K562 (cell line): ENCODE results near the gene LHB. TPM values are rescaled to one million over a fixed set of nuclear protein-coding genes. Genes with fewer than 3 reads are reported as not detected.

ENCODE experiments used
- BCLAF1 ChIP-seq, 2 experiments: fragments of 450-650 bp in 1 of 2; IDR thresholded peaks; 2 replicates each; pipeline ENCODE4 v1.6.1; 2011 to 2017; ENCODE audit warnings: low read depth in 2 of 2, antibody characterized with exemption in 1 of 2, borderline replicate concordance in 1 of 2, low read length in 1 of 2, mild to moderate bottlenecking in 1 of 2, mixed read lengths in 1 of 2; ENCODE audit not compliant: control insufficient read depth in 1 of 2
- CREM ChIP-seq: IDR thresholded peaks from 2 replicates; pipeline ENCODE4 v1.6.1; 2014; ENCODE audit warnings: antibody characterized with exemption, low read depth
- ELF1 ChIP-seq: fragments of 200-800 bp; sonication (Bioruptor generic); IDR thresholded peaks from 2 replicates; pipeline ENCODE4 v1.6.1; 2016; ENCODE audit warnings: missing genetic modification characterization, missing compliant biosample characterization
- ETV5 ChIP-seq: sonication (generic); formaldehyde crosslinking; IDR thresholded peaks from 2 replicates; pipeline ENCODE4 v1.4.0; 2020; ENCODE audit warnings: low read depth, mild to moderate bottlenecking, missing genetic modification reagents
- FOXA1 ChIP-seq: fragments of 450-650 bp; IDR thresholded peaks from 2 replicates; pipeline ENCODE4 v1.6.1; 2016; ENCODE audit warnings: mild to moderate bottlenecking, borderline replicate concordance
- PYGO2 ChIP-seq: fragments of 450-650 bp; IDR thresholded peaks from 2 replicates; pipeline ENCODE4 v1.6.1; 2016; ENCODE audit warnings: mild to moderate bottlenecking, missing genetic modification characterization, moderate library complexity, missing compliant biosample characterization
- SAP30 ChIP-seq: fragments of 200-600 bp; sonication (generic); IDR thresholded peaks from 2 replicates; pipeline ENCODE4 v1.6.1; 2012; ENCODE audit warnings: borderline replicate concordance, low read depth, mild to moderate bottlenecking, moderate library complexity, low read length, control low read depth, inconsistent platforms; ENCODE audit not compliant: insufficient read depth, poor library complexity, severe bottlenecking
- SNIP1 ChIP-seq: fragments of 450-650 bp; IDR thresholded peaks from 2 replicates; pipeline ENCODE4 v1.7.1; 2017; ENCODE audit warnings: low read depth, mild to moderate bottlenecking
- SP2 ChIP-seq: IDR thresholded peaks from 2 replicates; pipeline ENCODE4 v1.6.1; 2011; ENCODE audit warnings: mild to moderate bottlenecking, low read depth, low read length, moderate library complexity; ENCODE audit not compliant: poor library complexity, severe bottlenecking; ENCODE audit errors: extremely low read depth
- SREBF1 ChIP-seq: fragments of 150-350 bp; IDR thresholded peaks from 2 replicates; pipeline ENCODE4 v1.6.1; 2014; ENCODE audit warnings: antibody characterized with exemption, low read depth, low read length, borderline replicate concordance
- ZBTB11 ChIP-seq, 3 experiments: fragments of 200-800 bp in 1 of 3; fragments of 250-450 bp in 1 of 3; fragments of 450-650 bp in 1 of 3; sonication (Bioruptor Pico) in 1 of 3; sonication (Bioruptor generic) in 1 of 3; formaldehyde crosslinking in 1 of 3; IDR thresholded peaks; 2 replicates each; pipeline versions ENCODE4 v1.6.1 to v1.8.0; 2016 to 2022; ENCODE audit warnings: mild to moderate bottlenecking in 2 of 3, missing genetic modification characterization in 2 of 3, missing compliant biosample characterization in 1 of 3, moderate library complexity in 1 of 3
- ZBTB43 ChIP-seq: sonication (generic); formaldehyde crosslinking; IDR thresholded peaks from 2 replicates; pipeline ENCODE4 v1.8.0; 2023; ENCODE audit warnings: mild to moderate bottlenecking, missing genetic modification reagents
- ZFPM2 ChIP-seq: fragments of 250-450 bp; sonication (Bioruptor Pico); IDR thresholded peaks from 2 replicates; pipeline ENCODE4 v1.5.1; 2022; ENCODE audit warnings: mild to moderate bottlenecking
- ZFX ChIP-seq: sonication (generic); formaldehyde crosslinking; IDR thresholded peaks from 2 replicates; pipeline ENCODE4 v1.8.0; 2022; ENCODE audit warnings: mild to moderate bottlenecking, missing genetic modification reagents, moderate library complexity
- ZNF57 ChIP-seq: fragments of 450-650 bp; formaldehyde crosslinking; IDR thresholded peaks from 2 replicates; pipeline ENCODE4 v1.4.0; 2020; ENCODE audit warnings: mild to moderate bottlenecking, moderate library complexity
- ZNF655 ChIP-seq: fragments of 250-450 bp; sonication (Bioruptor Pico); IDR thresholded peaks from 2 replicates; pipeline ENCODE4 v1.5.0; 2021
- ZNF717 ChIP-seq: fragments of 250-450 bp; sonication (Bioruptor Pico); IDR thresholded peaks from 2 replicates; pipeline ENCODE4 v1.5.0; 2021
- polyA plus RNA-seq, 8 experiments: library from polyadenylated mRNA; depleted of rRNA in 4 of 8; stranded (reverse) in 5 of 8; unstranded in 3 of 8; fragments of >200 nt; fragmentation: Nextera tagmentation in 2 of 8; fragmentation: Illumina TruSeq in 1 of 8; extraction: Ambion mirVana in 2 of 8; extraction: Trizol in 1 of 8; gene quantifications; 2 replicates each; pipeline versions ENCODE4 v1.2.1 to v1.2.3, GENCODE V29; 2011 to 2014; ENCODE audit warnings: inconsistent platforms in 1 of 8, missing spikeins in 1 of 8
- total RNA-seq, 7 experiments: library from RNA; depleted of rRNA in 6 of 7; stranded (reverse); fragments of >200 nt in 6 of 7; fragmentation: Illumina TruSeq in 2 of 7; extraction: Trizol in 2 of 7; gene quantifications; 2 replicates each; pipeline versions ENCODE4 v1.2.1 to v1.2.3, GENCODE V29; 2011 to 2021; ENCODE audit warnings: low replicate concordance in 1 of 7

LHB gene
- total and polyA plus RNA-seq, 9 of the 15 experiments (the other 6 are each of a cell fraction or from before 2014, with no cell fraction given), result 0.54 TPM; not detected in 8

- peak in 1 of 2 experiments; percentile 4; a peak in 1 of 4 replicates for TF ChIP-seq BCLAF1 (IDR thresholded peaks at IDR 0.05; ENCODE audit: borderline replicate concordance in 1 of 2, control insufficient read depth in 1 of 2, low read depth in 2 of 2, low read length in 1 of 2)
- no peak for TF ChIP-seq SP2
- 0 out of 6 replicates have a peak, but pooled peaks of 1 of the 3 experiments have one; percentile 41 for TF ChIP-seq ZBTB11 (CRISPR knock-in tag; IDR thresholded peaks at IDR 0.05)
- no peak for TF ChIP-seq CREM
- TF ChIP-seq ZNF655, result no peak
- no peak for TF ChIP-seq ETV5 (CRISPR knock-in tag)
- no peak for TF ChIP-seq FOXA1
- TF ChIP-seq ZNF57 (CRISPR knock-in tag), result no peak
- TF ChIP-seq ZBTB43 (CRISPR knock-in tag), result no peak
- TF ChIP-seq ZFX (CRISPR knock-in tag), result no peak
- TF ChIP-seq ZFPM2 (CRISPR knock-in tag), result no peak
- TF ChIP-seq SNIP1, result no peak
- no peak for TF ChIP-seq ZNF717
- TF ChIP-seq PYGO2 (tag), result no peak
- TF ChIP-seq SAP30, result no peak
- no peak for TF ChIP-seq SREBF1
- peak; percentile 59 for TF ChIP-seq ELF1
Observed at GRCh38 chr19:48966541-48967345, 50.1 kb downstream of the LHB start (continued).
